Measurements from ENCODE around the gene SGSM2. TPM values are rescaled to one million over a fixed set of nuclear protein-coding genes. Genes with fewer than 3 reads are reported as not detected.

Gene SGSM2
- total and polyA plus RNA-seq, 2 of the 13 experiments (the other 11 are each of a cell fraction or from before 2014, with no cell fraction given) = 30.4 to 51.3 TPM

- TF ChIP-seq, protein P1, sequence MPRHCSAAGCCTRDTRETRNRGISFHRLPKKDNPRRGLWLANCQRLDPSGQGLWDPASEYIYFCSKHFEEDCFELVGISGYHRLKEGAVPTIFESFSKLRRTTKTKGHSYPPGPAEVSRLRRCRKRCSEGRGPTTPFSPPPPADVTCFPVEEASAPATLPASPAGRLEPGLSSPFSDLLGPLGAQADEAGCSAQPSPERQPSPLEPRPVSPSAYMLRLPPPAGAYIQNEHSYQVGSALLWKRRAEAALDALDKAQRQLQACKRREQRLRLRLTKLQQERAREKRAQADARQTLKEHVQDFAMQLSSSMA (CRISPR knock-in tag; IDR thresholded peaks at IDR 0.05) = no peak
- TF ChIP-seq ZNF850 (CRISPR knock-in tag; conservative IDR thresholded peaks at IDR 0.05) (0 out of 2 replicates have a peak, but pooled peaks have one; percentile 24), ZXDC (CRISPR knock-in tag; IDR thresholded peaks at IDR 0.05) (no peak), SOX6 (IDR thresholded peaks at IDR 0.05) (no peak), SOX6 (CRISPR knock-in tag; IDR thresholded peaks at IDR 0.05) (no peak), ELF1 (CRISPR knock-in tag; IDR thresholded peaks at IDR 0.05) (0 out of 2 replicates have a peak, but pooled peaks have one; percentile 5), ELF4 (CRISPR knock-in tag; IDR thresholded peaks at IDR 0.05; ENCODE audit: borderline replicate concordance) (no peak), SPEN (CRISPR knock-in tag; IDR thresholded peaks at IDR 0.05; ENCODE audit: low read depth) (no peak), YY1 (IDR thresholded peaks at IDR 0.05; ENCODE audit: insufficient read depth, insufficient replicate concordance, low read depth, low read length) (peak; percentile 94), DMAP1 (CRISPR knock-in tag; IDR thresholded peaks at IDR 0.05) (no peak; the same call in 1 of the 2 replicates), NR2C2 (CRISPR knock-in tag; IDR thresholded peaks at IDR 0.05; ENCODE audit: borderline replicate concordance) (peak; percentile 45; the same call in 1 of the 2 replicates), ZNF264 (CRISPR knock-in tag; IDR thresholded peaks at IDR 0.05) (no peak), NCOA1 (CRISPR knock-in tag; IDR thresholded peaks at IDR 0.05) (no peak), ZFP82 (CRISPR knock-in tag; IDR thresholded peaks at IDR 0.05; ENCODE audit: borderline replicate concordance) (peak; percentile 13; the same call in 1 of the 2 replicates), MED13 (CRISPR knock-in tag; IDR thresholded peaks at IDR 0.05) (no peak), ZNF891 (CRISPR knock-in tag; IDR thresholded peaks at IDR 0.05) (no peak), SRSF1 (optimal IDR thresholded peaks at IDR 0.05; ENCODE audit: low read depth, low read length) (peak; percentile 86), RNF2 (conservative IDR thresholded peaks at IDR 0.05; ENCODE audit: low read depth) (no peak)
- TF ChIP-seq, protein P2, sequence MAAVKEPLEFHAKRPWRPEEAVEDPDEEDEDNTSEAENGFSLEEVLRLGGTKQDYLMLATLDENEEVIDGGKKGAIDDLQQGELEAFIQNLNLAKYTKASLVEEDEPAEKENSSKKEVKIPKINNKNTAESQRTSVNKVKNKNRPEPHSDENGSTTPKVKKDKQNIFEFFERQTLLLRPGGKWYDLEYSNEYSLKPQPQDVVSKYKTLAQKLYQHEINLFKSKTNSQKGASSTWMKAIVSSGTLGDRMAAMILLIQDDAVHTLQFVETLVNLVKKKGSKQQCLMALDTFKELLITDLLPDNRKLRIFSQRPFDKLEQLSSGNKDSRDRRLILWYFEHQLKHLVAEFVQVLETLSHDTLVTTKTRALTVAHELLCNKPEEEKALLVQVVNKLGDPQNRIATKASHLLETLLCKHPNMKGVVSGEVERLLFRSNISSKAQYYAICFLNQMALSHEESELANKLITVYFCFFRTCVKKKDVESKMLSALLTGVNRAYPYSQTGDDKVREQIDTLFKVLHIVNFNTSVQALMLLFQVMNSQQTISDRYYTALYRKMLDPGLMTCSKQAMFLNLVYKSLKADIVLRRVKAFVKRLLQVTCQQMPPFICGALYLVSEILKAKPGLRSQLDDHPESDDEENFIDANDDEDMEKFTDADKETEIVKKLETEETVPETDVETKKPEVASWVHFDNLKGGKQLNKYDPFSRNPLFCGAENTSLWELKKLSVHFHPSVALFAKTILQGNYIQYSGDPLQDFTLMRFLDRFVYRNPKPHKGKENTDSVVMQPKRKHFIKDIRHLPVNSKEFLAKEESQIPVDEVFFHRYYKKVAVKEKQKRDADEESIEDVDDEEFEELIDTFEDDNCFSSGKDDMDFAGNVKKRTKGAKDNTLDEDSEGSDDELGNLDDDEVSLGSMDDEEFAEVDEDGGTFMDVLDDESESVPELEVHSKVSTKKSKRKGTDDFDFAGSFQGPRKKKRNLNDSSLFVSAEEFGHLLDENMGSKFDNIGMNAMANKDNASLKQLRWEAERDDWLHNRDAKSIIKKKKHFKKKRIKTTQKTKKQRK (IDR thresholded peaks at IDR 0.05; ENCODE audit: low read length) = no peak
These were observed 63.6 kb downstream of the SGSM2 start, which contains the start of gene MNT (continued) for GRCh38 chr17:2400877-2401425.

All from HepG2 (cell line).